SU-DHL-6 (cell line): ENCODE measurements around the gene BLNK.

ENCODE experiments used
- H2AFZ ChIP-seq: fragments of 200-600 bp; sonication (generic); 2 replicates; pipeline ENCODE4 v1.6.1; 2014; ENCODE audit warnings: low read depth, mild to moderate bottlenecking, moderate library complexity, mixed read lengths, antibody characterized with exemption, low read length; ENCODE audit not compliant: severe bottlenecking
- H3F3A ChIP-seq: fragments of 200-600 bp; shearing (Covaris generic); 2 replicates; pipeline ENCODE4 v1.6.0; 2016; ENCODE audit warnings: antibody characterized with exemption, mild to moderate bottlenecking; ENCODE audit not compliant: insufficient read depth
- H3K27ac ChIP-seq: fragments of 200-600 bp; sonication (generic); 2 replicates; pipeline ENCODE4 v1.5.1; 2016; ENCODE audit warnings: low read depth, mild to moderate bottlenecking, low read length, moderate library complexity, mixed read lengths
- H3K27me3 ChIP-seq: fragments of 200-600 bp; sonication (generic), shearing (Covaris generic); 2 replicates; pipeline ENCODE4 v1.6.0; 2014; ENCODE audit warnings: mild to moderate bottlenecking, low read length
- H3K36me3 ChIP-seq: fragments of 200-600 bp; sonication (generic); 2 replicates; pipeline ENCODE4 v1.6.1; 2014; ENCODE audit warnings: mild to moderate bottlenecking, low read length, mixed read lengths
- H3K4me2 ChIP-seq: fragments of 300-600, 200-600 bp; shearing (Covaris generic), sonication (generic); 2 replicates; pipeline ENCODE4 v1.6.0; 2014; ENCODE audit warnings: low read length, low read depth, mild to moderate bottlenecking; ENCODE audit not compliant: poor library complexity, severe bottlenecking
- H3K4me3 ChIP-seq: fragments of 200-600 bp; sonication (generic); 2 replicates; pipeline ENCODE4 v1.5.1; 2014; ENCODE audit warnings: antibody characterized with exemption, low read length, mild to moderate bottlenecking, mixed read lengths; ENCODE audit not compliant: insufficient read depth, poor library complexity, severe bottlenecking
- H3K79me2 ChIP-seq: fragments of 200-600 bp; sonication (generic); 2 replicates; pipeline ENCODE4 v1.6.1; 2014; ENCODE audit warnings: mild to moderate bottlenecking, low read length, moderate library complexity; ENCODE audit not compliant: insufficient read depth
- H3K9ac ChIP-seq: fragments of 200-600 bp; sonication (generic); 2 replicates; pipeline ENCODE4 v1.7.0; 2014; ENCODE audit warnings: mild to moderate bottlenecking, low read length
- H3K9me2 ChIP-seq: fragments of 200-600 bp; sonication (generic); replicated peaks from 2 replicates; pipeline ENCODE4 v1.6.1; 2014; ENCODE audit warnings: low read length; ENCODE audit not compliant: insufficient read depth
- H3K9me3 ChIP-seq: fragments of 200-600 bp; sonication (generic); 2 replicates; pipeline ENCODE4 v1.6.1; 2014; ENCODE audit warnings: low read length, mixed read lengths; ENCODE audit not compliant: insufficient read depth
- H4K20me1 ChIP-seq: fragments of 200-600 bp; sonication (generic); 2 replicates; pipeline ENCODE4 v1.6.1; 2014; ENCODE audit warnings: low read depth, mild to moderate bottlenecking, antibody characterized with exemption, low read length, moderate library complexity, mixed read lengths
- EZH2phosphoT487 ChIP-seq: fragments of 200-600 bp; sonication (generic), shearing (Covaris generic); conservative IDR thresholded peaks from 2 replicates; pipeline ENCODE4 v1.6.1; 2018; ENCODE audit warnings: mild to moderate bottlenecking, antibody characterized with exemption, low read length, moderate library complexity, mixed read lengths
- TF ChIP-seq, protein P1 (sequence below): fragments of 200-600 bp; sonication (generic); IDR thresholded peaks from one replicate; pipeline ENCODE4 v1.5.1; 2017; ENCODE audit warnings: antibody characterized with exemption, mild to moderate bottlenecking, low read length, moderate library complexity; ENCODE audit not compliant: insufficient read depth, poor library complexity, severe bottlenecking

BLNK gene

DNA sequence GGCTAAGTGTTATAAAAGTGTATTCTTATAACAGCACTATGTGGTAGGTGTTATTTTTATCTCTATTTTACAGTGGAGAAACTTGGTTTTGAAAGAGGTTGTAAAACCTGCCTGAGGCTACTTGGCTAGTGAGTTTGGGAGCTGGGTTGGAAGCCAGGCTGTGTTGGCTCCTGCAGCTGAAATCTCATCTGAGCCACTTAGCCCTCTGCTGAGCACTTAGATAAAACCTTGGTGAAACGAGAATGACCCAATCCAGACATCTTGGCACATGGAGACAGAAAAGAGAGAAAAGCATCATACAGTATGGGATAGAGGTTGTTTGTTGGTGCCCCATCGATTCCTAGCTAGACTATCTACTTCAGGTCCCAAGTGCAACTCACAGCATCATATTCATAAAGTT, 37.4 kb downstream of the BLNK start:
- Histone ChIP-seq H3K9ac (no peak overlapping the region), H4K20me1 (no peaks in the 10 kb centered on the region), H3K36me3 (peaks cover 5% of the 10 kb centered on the region), H3F3A (peaks cover 18% of the 10 kb centered on the region), H3K9me2 (no peaks in the 10 kb centered on the region), H3K4me2 (no peak overlapping the region), H3K27me3 (no peaks in the 10 kb centered on the region), H3K4me3 (no peak overlapping the region), H3K9me3 (no peaks in the 10 kb centered on the region), H3K27ac (peak overlapping the region; percentile 17; the same call in 1 of the 2 replicates), H3K79me2 (peaks cover 37% of the 10 kb centered on the region; the same call in 1 of the 2 replicates), H2AFZ (no peak overlapping the region)
- TF ChIP-seq EZH2phosphoT487, result no peak
- TF ChIP-seq, protein P1, sequence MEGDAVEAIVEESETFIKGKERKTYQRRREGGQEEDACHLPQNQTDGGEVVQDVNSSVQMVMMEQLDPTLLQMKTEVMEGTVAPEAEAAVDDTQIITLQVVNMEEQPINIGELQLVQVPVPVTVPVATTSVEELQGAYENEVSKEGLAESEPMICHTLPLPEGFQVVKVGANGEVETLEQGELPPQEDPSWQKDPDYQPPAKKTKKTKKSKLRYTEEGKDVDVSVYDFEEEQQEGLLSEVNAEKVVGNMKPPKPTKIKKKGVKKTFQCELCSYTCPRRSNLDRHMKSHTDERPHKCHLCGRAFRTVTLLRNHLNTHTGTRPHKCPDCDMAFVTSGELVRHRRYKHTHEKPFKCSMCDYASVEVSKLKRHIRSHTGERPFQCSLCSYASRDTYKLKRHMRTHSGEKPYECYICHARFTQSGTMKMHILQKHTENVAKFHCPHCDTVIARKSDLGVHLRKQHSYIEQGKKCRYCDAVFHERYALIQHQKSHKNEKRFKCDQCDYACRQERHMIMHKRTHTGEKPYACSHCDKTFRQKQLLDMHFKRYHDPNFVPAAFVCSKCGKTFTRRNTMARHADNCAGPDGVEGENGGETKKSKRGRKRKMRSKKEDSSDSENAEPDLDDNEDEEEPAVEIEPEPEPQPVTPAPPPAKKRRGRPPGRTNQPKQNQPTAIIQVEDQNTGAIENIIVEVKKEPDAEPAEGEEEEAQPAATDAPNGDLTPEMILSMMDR, result no peak

DNA sequence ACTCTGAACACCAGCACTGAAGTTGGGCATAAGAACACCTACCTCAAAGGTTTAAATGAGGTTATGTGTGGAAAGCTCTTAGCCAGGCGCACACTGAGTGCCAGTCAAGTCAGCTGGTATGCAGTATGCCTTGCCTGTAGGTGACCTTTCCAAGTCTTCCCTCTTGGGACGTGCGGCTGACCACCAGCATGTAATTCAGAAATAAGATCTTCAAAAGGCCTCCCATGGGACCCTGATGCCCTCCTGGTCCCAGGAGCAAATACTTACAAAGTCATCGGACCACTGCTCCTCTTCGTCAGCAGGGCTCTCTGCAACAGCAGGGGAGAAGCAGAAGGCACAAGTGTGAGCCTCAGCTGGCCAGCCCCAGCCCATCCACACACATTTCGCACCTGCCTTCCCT, 40.8 kb downstream of the BLNK start:
- peaks cover 15% of the 10 kb centered on the region; the same call in 1 of the 2 replicates for H3K79me2 ChIP-seq
- peak overlapping the region; percentile 15; the same call in 1 of the 2 replicates for H3K9ac ChIP-seq

DNA sequence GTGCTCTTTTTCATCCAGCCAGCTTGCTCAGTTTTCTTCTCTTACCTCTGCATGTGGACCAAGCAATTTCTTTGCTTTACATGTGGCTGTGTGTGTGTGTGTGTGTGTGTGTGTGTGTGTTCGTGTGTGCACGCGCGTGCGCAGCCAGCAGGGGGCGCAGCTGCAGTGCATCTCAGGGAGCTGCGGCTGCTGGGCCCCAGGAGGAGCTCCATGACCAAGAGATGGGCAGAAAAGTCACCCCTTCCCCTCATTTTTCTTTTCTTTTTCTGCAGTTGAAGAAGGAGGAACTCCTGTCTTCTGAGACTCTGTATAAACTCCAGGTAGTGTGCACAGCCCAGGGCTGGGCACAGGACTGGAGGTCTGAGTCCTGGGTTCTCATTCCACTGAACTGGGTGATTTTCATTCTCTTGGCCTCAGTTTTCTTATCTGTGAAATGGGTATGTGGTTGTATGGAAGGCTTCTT, 41.8 kb downstream of the BLNK start:
- Histone ChIP-seq H3F3A (peaks cover 18% of the 10 kb centered on the region), H3K4me2 (peak overlapping the region; percentile 23), H2AFZ (no peak overlapping the region), H3K9me3 (no peaks in the 10 kb centered on the region), H3K4me3 (no peak overlapping the region), H3K27me3 (no peaks in the 10 kb centered on the region), H4K20me1 (no peaks in the 10 kb centered on the region), H3K36me3 (peaks cover 8% of the 10 kb centered on the region), H3K79me2 (peaks cover 8% of the 10 kb centered on the region; the same call in 1 of the 2 replicates), H3K27ac (peak overlapping the region; percentile 77), H3K9ac (peak overlapping the region; percentile 15; the same call in 1 of the 2 replicates), H3K9me2 (no peaks in the 10 kb centered on the region)
- TF ChIP-seq, protein P1, result peak; percentile 99
- no peak for TF ChIP-seq EZH2phosphoT487

More for the DNA sequence above, 40.8 kb downstream of the BLNK start:
- peak overlapping the region; percentile 77 for H3K27ac ChIP-seq
- no peaks in the 10 kb centered on the region for H4K20me1 ChIP-seq
- peaks cover 8% of the 10 kb centered on the region for H3K36me3 ChIP-seq
- H3K4me2 ChIP-seq, result peak overlapping the region; percentile 23
- H3K27me3 ChIP-seq, result no peaks in the 10 kb centered on the region
- no peaks in the 10 kb centered on the region for H3K9me2 ChIP-seq
- no peak overlapping the region for H3K4me3 ChIP-seq
- TF ChIP-seq EZH2phosphoT487, result no peak
- TF ChIP-seq, protein P1, result no peak
- H2AFZ ChIP-seq, result no peak overlapping the region
- peaks cover 18% of the 10 kb centered on the region for H3F3A ChIP-seq
- no peaks in the 10 kb centered on the region for H3K9me3 ChIP-seq
